ENCODE measurements around the gene CAVIN1.

GRCh38 chr17:42404326-42405055, 18.6 kb downstream of the CAVIN1 start:
- no peak for TF ChIP-seq CTCF (IDR thresholded peaks at IDR 0.05; ENCODE audit: borderline replicate concordance, extremely low read depth, low read length, poor library complexity, severe bottlenecking)
- no peak for TF ChIP-seq EZH2 (IDR thresholded peaks at IDR 0.05; ENCODE audit: borderline replicate concordance, low read depth, low read length, severe bottlenecking)

Measured in DND-41 (cell line).